ENCODE data around the gene AK5. TPM values are rescaled to one million over a fixed set of nuclear protein-coding genes. Genes with fewer than 3 reads are reported as not detected.
"Not testable (repeated sequence)": the region's sequence is repeated elsewhere in the genome, so short reads cannot be mapped to it uniquely, and the experiment has no call there.

Gene AK5
- total RNA-seq, 2 experiments from 2014 or later: 5.6 to 7.0 TPM

GRCh38 chr1:77308889-77309621 lies 27.2 kb downstream of the AK5 start:
- no peak for DNase-seq
- peaks cover 3% of the 10 kb centered on the region for H3K36me3 Mint-ChIP-seq (ENCODE audit: low read depth)
- no peaks in the 10 kb centered on the region for H3K27me3 Mint-ChIP-seq
- H3K27ac Mint-ChIP-seq: peak overlapping the region; percentile 87
- H3K9me3 Mint-ChIP-seq: peaks cover 13% of the 10 kb centered on the region
- peak overlapping the region; percentile 13 for H3K4me3 Mint-ChIP-seq
- ChIA-PET POLR2A (no interaction called here), CTCF (interaction anchor here (0.6 kb wide), 1 partner anchor 523 kb away, joined by 3 read pairs; no protein-coding TSS in a partner anchor)
- H3K4me1 Mint-ChIP-seq: peaks cover 30% of the 10 kb centered on the region

GRCh38 chr1:77310924-77311323 lies 29.1 kb downstream of the AK5 start:
- H3K27ac Mint-ChIP-seq: no peak overlapping the region
- peaks cover 8% of the 10 kb centered on the region for H3K9me3 Mint-ChIP-seq
- ChIA-PET CTCF (no interaction called here), POLR2A (no interaction called here)
- no peak for DNase-seq
- peaks cover 30% of the 10 kb centered on the region for H3K4me1 Mint-ChIP-seq
- peaks cover 2% of the 10 kb centered on the region for H3K36me3 Mint-ChIP-seq (ENCODE audit: low read depth)
- no peaks in the 10 kb centered on the region for H3K27me3 Mint-ChIP-seq
- H3K4me3 Mint-ChIP-seq: no peak overlapping the region

- H3K27ac Mint-ChIP-seq; H3K27me3 Mint-ChIP-seq; CTCF ChIA-PET; H3K36me3 Mint-ChIP-seq (ENCODE audit: low read depth); H3K4me3 Mint-ChIP-seq; POLR2A ChIA-PET; H3K9me3 Mint-ChIP-seq: not testable (repeated sequence)
- DNase-seq: peak; percentile 7
- H3K4me1 Mint-ChIP-seq: peaks cover 30% of the 10 kb centered on the region
These were observed 30.5 kb downstream of the AK5 start for GRCh38 chr1:77312364-77312763.

- DNase-seq: peak; percentile 33
- H3K27ac Mint-ChIP-seq: no peak overlapping the region
- ChIA-PET POLR2A (interaction anchor here (0.6 kb wide), 1 partner anchor 161 kb away, joined by 3 read pairs; no protein-coding TSS in a partner anchor), CTCF (interaction anchor here (0.6 to 0.7 kb wide), 2 partner anchors 35 to 455 kb away, joined by 3 read pairs; no protein-coding TSS in a partner anchor)
- H3K36me3 Mint-ChIP-seq (ENCODE audit: low read depth): peaks cover under 1% of the 10 kb centered on the region
- peaks cover 23% of the 10 kb centered on the region for H3K4me1 Mint-ChIP-seq
- peaks cover 5% of the 10 kb centered on the region for H3K9me3 Mint-ChIP-seq
- no peak overlapping the region for H3K4me3 Mint-ChIP-seq
- no peaks in the 10 kb centered on the region for H3K27me3 Mint-ChIP-seq
These were observed 31.7 kb downstream of the AK5 start for GRCh38 chr1:77313491-77313890.

DNA sequence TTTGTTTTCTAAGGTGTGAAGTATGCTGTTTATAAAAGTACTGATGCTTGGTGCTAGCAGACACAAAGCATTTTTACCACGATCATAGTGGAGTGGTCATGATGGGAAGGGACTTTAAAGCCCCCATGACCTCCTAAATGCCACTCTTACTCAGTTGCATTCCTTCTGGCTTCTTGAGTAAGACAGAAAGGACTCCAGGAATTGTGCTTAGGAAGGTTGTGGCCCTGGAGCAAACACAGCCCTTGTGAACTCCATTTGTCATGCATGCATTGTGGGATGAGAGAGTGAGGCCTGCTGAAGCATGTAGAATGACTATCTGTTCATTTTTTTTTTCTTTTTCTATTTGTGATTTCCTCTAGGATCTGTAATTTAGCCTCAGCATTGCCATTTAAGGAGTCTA lies 34.2 kb downstream of the AK5 start:
- ChIA-PET CTCF (no interaction called here), POLR2A (no interaction called here)
- H3K27me3 Mint-ChIP-seq: no peaks in the 10 kb centered on the region
- H3K27ac Mint-ChIP-seq: no peak overlapping the region
- H3K9me3 Mint-ChIP-seq: peaks cover 6% of the 10 kb centered on the region
- no peak overlapping the region for H3K4me3 Mint-ChIP-seq
- H3K36me3 Mint-ChIP-seq (ENCODE audit: low read depth): no peaks in the 10 kb centered on the region
- DNase-seq: no peak
- H3K4me1 Mint-ChIP-seq: peaks cover 5% of the 10 kb centered on the region

GRCh38 chr1:77316966-77317365 lies 35.1 kb downstream of the AK5 start:
- H3K4me1 Mint-ChIP-seq: peaks cover 4% of the 10 kb centered on the region

GRCh38 chr1:77319036-77319705 lies 37.4 kb downstream of the AK5 start:
- ChIA-PET POLR2A (no interaction called here), CTCF (no interaction called here)
- no peaks in the 10 kb centered on the region for H3K4me1 Mint-ChIP-seq
- no peak overlapping the region for H3K4me3 Mint-ChIP-seq
- no peak for DNase-seq
- no peak overlapping the region for H3K27ac Mint-ChIP-seq
- H3K27me3 Mint-ChIP-seq: no peaks in the 10 kb centered on the region
- H3K36me3 Mint-ChIP-seq (ENCODE audit: low read depth): no peaks in the 10 kb centered on the region
- H3K9me3 Mint-ChIP-seq: peaks cover 5% of the 10 kb centered on the region

More at GRCh38 chr1:77316966-77317365, 35.1 kb downstream of the AK5 start:
- ChIA-PET CTCF (interaction anchor here (0.7 kb wide), 1 partner anchor 47 kb away, joined by 3 read pairs; no protein-coding TSS in a partner anchor), POLR2A (interaction anchor here (0.7 kb wide), 1 partner anchor 1581 kb away, joined by 6 read pairs; no protein-coding TSS in a partner anchor)
- Mint-ChIP-seq H3K27ac (no peak overlapping the region), H3K9me3 (peaks cover 5% of the 10 kb centered on the region), H3K4me3 (no peak overlapping the region), H3K36me3 (ENCODE audit: low read depth) (no peaks in the 10 kb centered on the region), H3K27me3 (no peaks in the 10 kb centered on the region)
- DNase-seq: no peak

DNA sequence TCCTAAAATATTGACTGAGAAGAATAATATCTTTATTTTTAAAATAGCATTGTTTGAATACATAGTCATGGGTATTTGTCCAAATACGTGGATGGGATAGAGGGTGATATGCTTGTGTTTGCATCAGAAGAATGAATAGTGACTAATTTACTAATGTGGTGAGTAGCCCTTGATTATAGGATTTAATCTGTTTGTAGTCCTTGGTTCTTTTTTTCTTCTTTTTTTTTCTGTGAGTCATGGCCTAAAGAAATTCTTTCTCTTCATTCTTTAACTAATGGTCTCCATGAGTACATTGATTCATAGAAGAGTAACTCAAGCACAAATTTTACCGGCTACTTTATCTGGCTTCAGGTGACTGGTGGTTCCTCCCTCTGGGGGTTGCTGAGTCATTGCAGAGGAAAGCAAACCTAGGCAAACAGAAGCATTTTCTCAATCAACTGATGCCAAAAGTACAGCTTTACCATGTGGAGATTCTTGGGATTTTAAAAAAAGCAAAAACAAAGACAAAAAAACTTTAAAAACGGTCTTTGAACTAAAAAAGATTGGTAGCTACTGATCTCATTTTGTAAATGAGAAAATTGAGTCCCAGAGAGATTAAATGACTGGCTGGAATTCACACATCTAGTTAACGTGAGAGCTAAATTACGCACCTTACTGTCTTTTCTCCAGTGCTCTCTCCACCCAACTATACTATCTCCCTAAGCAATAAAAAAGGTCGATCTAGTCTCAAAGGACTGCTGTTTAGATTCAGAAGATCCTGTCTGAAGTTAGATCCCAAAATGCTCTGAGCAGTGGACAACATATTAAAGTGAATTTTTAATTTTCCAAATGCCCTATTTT lies 40.5 kb downstream of the AK5 start:
- POLR2A ChIA-PET: no interaction called here
- no peak overlapping the region for H3K4me3 Mint-ChIP-seq

DNA sequence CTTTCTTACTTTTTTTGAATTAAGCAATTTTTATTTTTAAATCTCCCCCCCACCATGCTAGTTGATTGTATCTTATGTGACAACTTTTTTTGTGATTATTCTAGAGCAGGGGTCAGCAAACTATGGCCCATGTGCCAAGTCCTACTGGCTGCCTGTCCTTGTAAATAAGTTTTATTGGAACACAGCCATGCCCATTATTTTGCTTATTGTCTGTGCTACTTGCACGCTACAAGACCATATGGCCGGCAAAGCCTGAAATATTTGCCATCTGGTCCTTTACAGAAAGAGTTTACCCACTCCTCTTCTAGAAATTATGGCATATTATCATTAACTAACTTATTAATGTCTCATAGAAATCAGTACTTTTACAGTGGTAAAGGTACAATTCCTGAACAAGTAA lies 51.7 kb downstream of the AK5 start:
- ChIA-PET CTCF (no interaction called here), POLR2A (no interaction called here)
- no peak overlapping the region for H3K27ac Mint-ChIP-seq
- DNase-seq: no peak
- H3K4me1 Mint-ChIP-seq: peaks cover 4% of the 10 kb centered on the region
- H3K36me3 Mint-ChIP-seq (ENCODE audit: low read depth): peaks cover 3% of the 10 kb centered on the region
- H3K4me3 Mint-ChIP-seq: no peak overlapping the region
- peaks cover 6% of the 10 kb centered on the region for H3K9me3 Mint-ChIP-seq
- no peaks in the 10 kb centered on the region for H3K27me3 Mint-ChIP-seq

More for the DNA sequence above, 40.5 kb downstream of the AK5 start:
- peaks cover 5% of the 10 kb centered on the region for H3K9me3 Mint-ChIP-seq
- no peaks in the 10 kb centered on the region for H3K36me3 Mint-ChIP-seq (ENCODE audit: low read depth)
- CTCF ChIA-PET: interaction anchor here (0.6 kb wide), 2 partner anchors 165 to 297 kb away, joined by 3 to 4 read pairs; no protein-coding TSS in a partner anchor
- H3K27me3 Mint-ChIP-seq: no peaks in the 10 kb centered on the region
- no peaks in the 10 kb centered on the region for H3K4me1 Mint-ChIP-seq
- DNase-seq: no peak
- H3K27ac Mint-ChIP-seq: no peak overlapping the region

GRCh38 chr1:77336729-77337128 lies 54.9 kb downstream of the AK5 start:
- ChIA-PET POLR2A (no interaction called here), CTCF (no interaction called here)
- peaks cover 3% of the 10 kb centered on the region for H3K36me3 Mint-ChIP-seq (ENCODE audit: low read depth)
- no peak for DNase-seq
- no peak overlapping the region for H3K4me3 Mint-ChIP-seq
- H3K27ac Mint-ChIP-seq: no peak overlapping the region
- H3K27me3 Mint-ChIP-seq: no peaks in the 10 kb centered on the region
- peaks cover 2% of the 10 kb centered on the region for H3K9me3 Mint-ChIP-seq
- H3K4me1 Mint-ChIP-seq: no peaks in the 10 kb centered on the region

DNA sequence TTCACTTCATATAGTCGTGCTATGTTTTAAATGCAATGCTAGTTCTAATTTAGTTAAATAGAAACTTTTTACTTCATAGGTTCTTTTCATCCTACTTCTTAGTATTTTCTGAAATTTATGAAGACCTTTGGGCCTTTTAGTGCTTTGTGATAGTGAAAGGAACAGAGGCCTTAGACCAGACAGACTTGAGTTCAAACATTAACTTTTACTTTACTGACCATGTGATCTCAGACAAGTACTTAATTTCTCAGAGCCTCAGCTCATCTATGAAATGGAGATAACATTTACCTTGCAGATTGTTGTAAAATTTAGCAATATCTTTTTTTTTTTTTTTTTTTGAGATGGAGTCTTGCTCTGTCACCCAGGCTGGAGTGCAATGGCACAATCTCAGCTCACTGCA lies 57.5 kb downstream of the AK5 start:
- H3K9me3 Mint-ChIP-seq: peaks cover 2% of the 10 kb centered on the region
- H3K36me3 Mint-ChIP-seq (ENCODE audit: low read depth): peaks cover under 1% of the 10 kb centered on the region
- ChIA-PET CTCF (interaction anchor here (0.6 kb wide), 1 partner anchor 554 kb away, joined by 3 read pairs; no protein-coding TSS in a partner anchor), POLR2A (no interaction called here)
- no peaks in the 10 kb centered on the region for H3K4me1 Mint-ChIP-seq
- no peak overlapping the region for H3K27ac Mint-ChIP-seq
- no peak overlapping the region for H3K4me3 Mint-ChIP-seq
- no peak for DNase-seq
- no peaks in the 10 kb centered on the region for H3K27me3 Mint-ChIP-seq

GRCh38 chr1:77341195-77341594 lies 59.4 kb downstream of the AK5 start:
- ChIA-PET POLR2A (no interaction called here), CTCF (no interaction called here)
- no peaks in the 10 kb centered on the region for H3K4me1 Mint-ChIP-seq
- H3K27me3 Mint-ChIP-seq: no peaks in the 10 kb centered on the region
- no peak overlapping the region for H3K4me3 Mint-ChIP-seq
- no peak for DNase-seq
- H3K36me3 Mint-ChIP-seq (ENCODE audit: low read depth): no peaks in the 10 kb centered on the region
- peaks cover 2% of the 10 kb centered on the region for H3K9me3 Mint-ChIP-seq
- no peak overlapping the region for H3K27ac Mint-ChIP-seq

- Mint-ChIP-seq H3K4me3 (no peak overlapping the region), H3K4me1 (peaks cover 5% of the 10 kb centered on the region), H3K9me3 (peaks cover 4% of the 10 kb centered on the region), H3K27me3 (no peaks in the 10 kb centered on the region), H3K27ac (no peak overlapping the region), H3K36me3 (ENCODE audit: low read depth) (no peaks in the 10 kb centered on the region)
- ChIA-PET POLR2A (no interaction called here), CTCF (no interaction called here)
- DNase-seq: no peak
These were observed 60.9 kb downstream of the AK5 start for GRCh38 chr1:77342745-77343144.
